Stomach (tissue), 4 donors: ENCODE data around the gene PLEKHD1.

Experiments
- CTCF ChIP-seq, 7 experiments: fragments of 450-650 bp in 4 of 7; fragments of 200-600 bp in 3 of 7; sonication (generic) in 3 of 7; IDR thresholded peaks; one replicate each; pipeline ENCODE4 v1.5.1; 2016 to 2019; ENCODE audit warnings: antibody characterized with exemption in 7 of 7, control low read depth in 2 of 7, mild to moderate bottlenecking in 1 of 7
- EP300 ChIP-seq: sonication (generic); formaldehyde crosslinking; IDR thresholded peaks from one replicate; pipeline ENCODE4 v1.6.1; 2017; ENCODE audit warnings: antibody characterized with exemption
- POLR2A ChIP-seq, 4 donors: fragments of 450-650 bp; IDR thresholded peaks; one replicate each; pipeline ENCODE4 v1.6.1; 2016; ENCODE audit warnings: antibody characterized with exemption in 4 of 4, control low read depth in 2 of 4, mild to moderate bottlenecking in 1 of 4, moderate library complexity in 1 of 4
- POLR2AphosphoS5 ChIP-seq, 3 donors: sonication (generic); formaldehyde crosslinking; IDR thresholded peaks; one replicate each; pipeline ENCODE4 v1.6.1; 2016; ENCODE audit warnings: antibody characterized with exemption in 3 of 3

GRCh38 chr14:69485315-69485660 lies 760 bp downstream of the PLEKHD1 start:
- TF ChIP-seq CTCF (IDR thresholded peaks at IDR 0.05) (no peak), POLR2A (IDR thresholded peaks at IDR 0.05) (no peak), POLR2AphosphoS5 (IDR thresholded peaks at IDR 0.05) (no peak), EP300 (no peak)
